Smooth muscle cell (in vitro differentiated cells): Measurements from ENCODE around the gene CYB5R4. TPM values are rescaled to one million over a fixed set of nuclear protein-coding genes. Genes with fewer than 3 reads are reported as not detected.

Experiments used
- DNase-seq: peaks from one replicate; lab custom pipeline; 2025; ENCODE audit not compliant: unreplicated experiment; lab: John Stamatoyannopoulos, UW
- H2AFZ ChIP-seq: fragments of 200-600 bp; sonication (generic); 2 replicates; pipeline ENCODE4 v1.6.0; 2016; ENCODE audit warnings: antibody characterized with exemption, low read depth, mild to moderate bottlenecking
- H3F3A ChIP-seq: fragments of 200-600 bp; sonication (generic); 2 replicates; pipeline ENCODE4 v1.6.0; 2017; ENCODE audit warnings: antibody characterized with exemption, low read depth
- H3K27ac ChIP-seq: fragments of 200-600 bp; sonication (generic); 2 replicates; pipeline ENCODE4 v1.5.1; 2016; ENCODE audit warnings: low read depth, mild to moderate bottlenecking
- H3K27me3 ChIP-seq: fragments of 200-600 bp; sonication (generic); 2 replicates; pipeline ENCODE4 v1.6.1; 2016; ENCODE audit warnings: low read depth, mild to moderate bottlenecking
- H3K36me3 ChIP-seq: fragments of 200-600 bp; sonication (generic); 2 replicates; pipeline ENCODE4 v1.5.1; 2016; ENCODE audit warnings: low read depth
- H3K4me1 ChIP-seq: fragments of 200-600 bp; sonication (generic); 2 replicates; pipeline ENCODE4 v1.5.1; 2016; ENCODE audit warnings: low read depth
- H3K4me2 ChIP-seq: fragments of 200-600 bp; sonication (generic); 2 replicates; pipeline ENCODE4 v1.6.0; 2016; ENCODE audit warnings: mild to moderate bottlenecking
- H3K4me3 ChIP-seq: fragments of 200-600 bp; sonication (generic); 2 replicates; pipeline ENCODE4 v1.5.1; 2016; ENCODE audit warnings: mild to moderate bottlenecking
- H3K79me2 ChIP-seq: fragments of 200-600 bp; sonication (generic); 2 replicates; pipeline ENCODE4 v1.6.0; 2016; ENCODE audit warnings: low read depth, mild to moderate bottlenecking
- H3K9ac ChIP-seq: fragments of 200-600 bp; sonication (generic); 2 replicates; pipeline ENCODE4 v1.6.0; 2016; ENCODE audit warnings: low read depth
- H3K9me3 ChIP-seq: fragments of 200-600 bp; sonication (generic); replicated peaks from 2 replicates; pipeline ENCODE4 v1.5.1; 2016; ENCODE audit warnings: low read depth
- H4K20me1 ChIP-seq: fragments of 200-600 bp; sonication (generic); 2 replicates; pipeline ENCODE4 v1.6.0; 2016; ENCODE audit warnings: low read depth
- WGBS: methylation state at CpG from one replicate; pipeline ENCODE4 v1.1.7; 2016; ENCODE audit warnings: low lambda C conversion rate; 5-methylcytosine and 5-hydroxymethylcytosine counted together
- polyA plus RNA-seq: library from polyadenylated mRNA; unstranded; fragments of >200 nt; fragmentation: Nextera tagmentation; extraction: Ambion mirVana; gene quantifications from 2 replicates; pipeline ENCODE4 v1.2.1, GENCODE V29; 2016
- total RNA-seq: library from RNA; depleted of rRNA; stranded (reverse); fragments of >200 nt; gene quantifications from 2 replicates; pipeline ENCODE4 v1.2.3, GENCODE V29; 2014
- TF ChIP-seq, protein P1 (sequence below): fragments of 200-600 bp; sonication (generic); IDR thresholded peaks from 2 replicates; pipeline ENCODE4 v1.5.1; 2017; ENCODE audit warnings: borderline replicate concordance, mild to moderate bottlenecking, antibody characterized with exemption; ENCODE audit not compliant: insufficient read depth, poor library complexity, severe bottlenecking

Gene CYB5R4
- total and polyA plus RNA-seq, 2 experiments from 2014 or later, result 5.8 to 9.5 TPM

DNA sequence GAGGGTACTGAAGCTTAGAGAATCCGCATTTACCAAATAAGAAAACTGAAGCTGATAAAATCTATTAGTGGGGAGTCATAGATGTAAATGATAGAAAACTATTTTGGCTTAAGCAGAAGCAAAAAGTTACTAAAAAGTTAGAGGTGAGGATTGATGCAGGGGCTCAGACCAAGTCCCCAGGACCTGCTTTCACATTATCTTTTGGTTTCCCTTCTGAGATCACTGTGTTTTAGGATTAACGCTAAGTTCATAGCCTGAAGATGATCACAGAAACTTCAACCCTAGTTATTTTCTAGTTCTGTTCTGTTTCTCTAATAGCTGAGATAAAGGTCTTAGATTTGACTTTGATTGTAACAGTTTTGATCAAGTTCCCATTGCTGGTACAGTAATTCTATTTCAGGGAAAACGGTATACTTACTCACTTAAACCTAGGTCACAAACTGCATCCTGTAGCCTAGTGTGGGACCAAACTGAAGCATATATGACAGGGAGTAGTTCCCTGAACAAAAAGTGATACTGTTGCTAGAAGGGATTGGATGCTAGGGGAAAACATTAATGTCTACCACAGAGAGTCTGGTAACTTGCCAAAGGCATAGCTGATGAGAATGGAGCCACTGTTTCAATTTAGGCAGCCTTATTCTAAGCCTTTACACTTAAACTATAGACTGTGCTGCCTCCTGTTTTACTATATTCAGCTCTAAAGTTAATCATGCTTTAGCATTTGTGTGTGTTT, 13.1 kb downstream of the CYB5R4 start:
- 97% methylated on average over 3 of the region's 3 CpGs for WGBS

DNA sequence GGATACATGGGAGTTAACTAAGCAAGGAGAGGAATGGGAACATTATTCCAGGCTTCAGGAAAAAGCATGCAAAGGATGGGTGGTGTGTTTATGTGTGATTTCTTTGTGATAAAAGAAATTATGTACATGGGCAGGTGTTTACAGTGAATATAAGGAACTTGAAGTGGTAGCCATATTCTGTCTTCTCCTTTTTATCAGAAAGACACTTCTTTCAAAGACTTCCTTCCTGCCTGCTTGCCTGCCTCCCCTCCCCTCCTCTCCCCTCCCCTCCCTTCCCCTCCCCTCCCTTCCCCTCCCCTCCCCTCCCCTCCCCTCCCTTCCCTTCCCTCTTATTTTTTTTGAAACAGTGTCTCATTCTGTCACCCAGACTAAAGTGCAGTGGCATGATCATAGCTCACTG, 14.4 kb downstream of the CYB5R4 start:
- DNase-seq, result no peak
- Histone ChIP-seq H3K4me3 (no peak overlapping the region), H3K27me3 (no peaks in the 10 kb centered on the region), H3K79me2 (peaks cover 29% of the 10 kb centered on the region), H3K4me1 (no peaks in the 10 kb centered on the region), H4K20me1 (peaks cover 14% of the 10 kb centered on the region), H3K27ac (no peak overlapping the region), H3K36me3 (no peaks in the 10 kb centered on the region), H2AFZ (no peak overlapping the region), H3K9me3 (no peaks in the 10 kb centered on the region), H3F3A (no peaks in the 10 kb centered on the region), H3K9ac (no peak overlapping the region), H3K4me2 (no peak overlapping the region)
- TF ChIP-seq, protein P1, sequence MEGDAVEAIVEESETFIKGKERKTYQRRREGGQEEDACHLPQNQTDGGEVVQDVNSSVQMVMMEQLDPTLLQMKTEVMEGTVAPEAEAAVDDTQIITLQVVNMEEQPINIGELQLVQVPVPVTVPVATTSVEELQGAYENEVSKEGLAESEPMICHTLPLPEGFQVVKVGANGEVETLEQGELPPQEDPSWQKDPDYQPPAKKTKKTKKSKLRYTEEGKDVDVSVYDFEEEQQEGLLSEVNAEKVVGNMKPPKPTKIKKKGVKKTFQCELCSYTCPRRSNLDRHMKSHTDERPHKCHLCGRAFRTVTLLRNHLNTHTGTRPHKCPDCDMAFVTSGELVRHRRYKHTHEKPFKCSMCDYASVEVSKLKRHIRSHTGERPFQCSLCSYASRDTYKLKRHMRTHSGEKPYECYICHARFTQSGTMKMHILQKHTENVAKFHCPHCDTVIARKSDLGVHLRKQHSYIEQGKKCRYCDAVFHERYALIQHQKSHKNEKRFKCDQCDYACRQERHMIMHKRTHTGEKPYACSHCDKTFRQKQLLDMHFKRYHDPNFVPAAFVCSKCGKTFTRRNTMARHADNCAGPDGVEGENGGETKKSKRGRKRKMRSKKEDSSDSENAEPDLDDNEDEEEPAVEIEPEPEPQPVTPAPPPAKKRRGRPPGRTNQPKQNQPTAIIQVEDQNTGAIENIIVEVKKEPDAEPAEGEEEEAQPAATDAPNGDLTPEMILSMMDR, result no peak

More for the DNA sequence above, 13.1 kb downstream of the CYB5R4 start:
- TF ChIP-seq, protein P1, result no peak
- no peaks in the 10 kb centered on the region for H3K4me1 ChIP-seq
- H3K4me2 ChIP-seq, result no peak overlapping the region
- no peaks in the 10 kb centered on the region for H3K27me3 ChIP-seq
- no peak for DNase-seq
- H3K36me3 ChIP-seq, result no peaks in the 10 kb centered on the region
- H4K20me1 ChIP-seq, result peaks cover 12% of the 10 kb centered on the region
- no peak overlapping the region for H3K9ac ChIP-seq
- no peak overlapping the region for H2AFZ ChIP-seq
- peaks cover 26% of the 10 kb centered on the region for H3K79me2 ChIP-seq
- no peak overlapping the region for H3K4me3 ChIP-seq
- no peaks in the 10 kb centered on the region for H3K9me3 ChIP-seq
- no peak overlapping the region for H3K27ac ChIP-seq
- no peaks in the 10 kb centered on the region for H3F3A ChIP-seq

DNA sequence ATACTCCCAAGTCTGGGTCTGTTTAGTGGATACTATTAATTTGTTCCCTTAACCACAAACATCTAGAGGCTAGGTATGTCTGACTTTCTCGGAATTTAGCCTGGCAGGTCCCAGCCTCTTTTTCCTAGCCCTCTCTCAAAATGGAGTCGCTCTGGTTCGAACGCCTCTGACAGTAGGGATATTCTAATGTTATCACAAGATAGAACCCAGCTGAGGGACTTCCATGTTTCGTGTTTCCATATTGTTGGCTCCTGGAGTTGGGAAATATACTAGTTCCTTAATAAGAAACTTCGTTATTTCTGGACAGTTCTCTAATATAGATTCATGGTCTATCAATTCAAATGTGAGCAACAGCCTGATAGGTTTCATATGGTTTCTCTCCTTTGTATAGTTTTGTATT, 16.4 kb downstream of the CYB5R4 start:
- Histone ChIP-seq H3K4me1 (no peaks in the 10 kb centered on the region), H3K9me3 (no peaks in the 10 kb centered on the region), H3K27ac (no peak overlapping the region), H3K36me3 (no peaks in the 10 kb centered on the region), H2AFZ (no peak overlapping the region), H3K4me3 (no peak overlapping the region), H3K27me3 (no peaks in the 10 kb centered on the region), H4K20me1 (peaks cover 32% of the 10 kb centered on the region), H3K4me2 (no peak overlapping the region), H3F3A (no peaks in the 10 kb centered on the region), H3K9ac (no peak overlapping the region), H3K79me2 (peaks cover 25% of the 10 kb centered on the region)
- no peak for DNase-seq
- TF ChIP-seq, protein P1, result no peak
- WGBS, result 94% methylated on average over 6 of the region's 6 CpGs

DNA sequence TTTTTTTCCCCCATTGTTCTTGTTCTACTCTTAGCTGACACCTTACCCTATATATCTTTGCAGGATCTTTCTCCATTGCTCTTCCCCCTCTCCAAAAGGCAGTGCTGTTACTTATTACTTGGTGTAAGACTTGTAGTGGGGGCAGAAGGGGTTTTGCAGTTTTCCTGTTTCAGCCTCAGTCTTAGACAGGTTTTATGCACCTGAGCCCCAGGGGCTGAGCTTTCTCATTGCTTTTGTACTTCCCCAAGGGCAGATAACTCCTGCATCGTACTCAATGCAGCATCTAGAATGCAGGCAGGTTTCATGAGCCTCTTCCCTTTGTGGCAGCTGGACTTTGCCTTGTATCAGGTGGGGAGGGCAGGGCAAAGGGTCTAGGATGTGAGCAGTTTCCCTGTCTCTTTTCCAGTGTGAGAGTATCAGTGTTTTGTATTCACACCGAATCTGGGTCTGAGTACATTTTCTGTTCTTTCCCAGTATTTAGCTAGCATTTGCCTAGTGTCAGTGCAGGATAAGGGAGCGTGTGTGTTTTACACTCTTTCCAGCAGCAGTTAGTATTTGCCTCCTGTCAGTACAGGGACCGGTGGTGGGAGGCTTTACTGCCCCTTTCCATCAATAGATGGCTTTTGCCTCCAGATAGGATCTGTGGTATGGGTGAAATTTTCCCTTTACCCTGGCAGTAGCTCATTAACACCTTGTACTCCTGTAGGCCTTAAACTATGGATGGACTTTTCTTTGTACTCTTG, 19.6 kb downstream of the CYB5R4 start:
- 91% methylated on average over 4 of the region's 4 CpGs for WGBS

More for the DNA sequence above, 19.6 kb downstream of the CYB5R4 start:
- Histone ChIP-seq H4K20me1 (peaks cover 32% of the 10 kb centered on the region), H2AFZ (no peak overlapping the region), H3K27ac (no peak overlapping the region), H3K36me3 (no peaks in the 10 kb centered on the region), H3K4me1 (no peaks in the 10 kb centered on the region), H3K27me3 (no peaks in the 10 kb centered on the region), H3F3A (no peaks in the 10 kb centered on the region), H3K4me3 (no peak overlapping the region), H3K9ac (no peak overlapping the region), H3K9me3 (no peaks in the 10 kb centered on the region), H3K4me2 (no peak overlapping the region), H3K79me2 (peaks cover 26% of the 10 kb centered on the region)
- DNase-seq, result no peak
- TF ChIP-seq, protein P1, result no peak
